Ramos (cell line): ENCODE measurements around the gene FGFR1OP2.

Source experiments
- in situ Hi-C: fragments of 300-500 bp; cut with MboI; formaldehyde crosslinking; loops from one replicate; pipeline ENCODE4 v1.14.3; 2022; ENCODE audit warnings: low sequenced_read_pairs; ENCODE audit not compliant: unreplicated experiment

The FGFR1OP2 gene

GRCh38 chr12:27000961-27001360, 62.7 kb downstream of the FGFR1OP2 start:
- in situ Hi-C loops: no loop called here

GRCh38 chr12:27001663-27002062, 63.4 kb downstream of the FGFR1OP2 start:
- in situ Hi-C loops: no loop called here

- in situ Hi-C loops: no loop called here
Observed at GRCh38 chr12:27002141-27002540, 63.9 kb downstream of the FGFR1OP2 start.

- in situ Hi-C loops: no loop called here
Observed at GRCh38 chr12:27003421-27004381, 65.4 kb downstream of the FGFR1OP2 start.

- in situ Hi-C loops: no loop called here
Observed at GRCh38 chr12:27005495-27005894, 67.2 kb downstream of the FGFR1OP2 start.

- in situ Hi-C loops: no loop called here
Observed at GRCh38 chr12:27006797-27007467, 68.7 kb downstream of the FGFR1OP2 start.

- in situ Hi-C loops: no loop called here
Observed at GRCh38 chr12:27008081-27008480, 69.8 kb downstream of the FGFR1OP2 start.

- in situ Hi-C loops: loop anchor here (10.0 kb wide), 1 partner anchor 155 kb away; no protein-coding TSS in a partner anchor
Observed at GRCh38 chr12:27009881-27010301, 71.6 kb downstream of the FGFR1OP2 start.

- in situ Hi-C loops: loop anchor here (10.0 kb wide), 1 partner anchor 158 kb away; no protein-coding TSS in a partner anchor
Observed at GRCh38 chr12:27012239-27012981, 74.1 kb downstream of the FGFR1OP2 start.

- in situ Hi-C loops: loop anchor here (10.0 kb wide), 1 partner anchor 158 kb away; no protein-coding TSS in a partner anchor
Observed at GRCh38 chr12:27012982-27013255, 74.6 kb downstream of the FGFR1OP2 start.

- in situ Hi-C loops: loop anchor here (10.0 kb wide), 1 partner anchor 159 kb away; no protein-coding TSS in a partner anchor
Observed at GRCh38 chr12:27013611-27014084, 75.4 kb downstream of the FGFR1OP2 start.

GRCh38 chr12:27014085-27014858, 76.0 kb downstream of the FGFR1OP2 start, which contains the start of gene TM7SF3:
TSS of gene TM7SF3 (minus strand) at chr12:27014384. CDS start at chr12:27014168, 216 bp downstream.
- in situ Hi-C loops: loop anchor here (10.0 kb wide), 1 partner anchor 159 kb away; no protein-coding TSS in a partner anchor

- in situ Hi-C loops: loop anchor here (10.0 kb wide), 1 partner anchor 160 kb away; no protein-coding TSS in a partner anchor
Observed at GRCh38 chr12:27014859-27015729, 76.8 kb downstream of the FGFR1OP2 start.

GRCh38 chr12:27015730-27016076, 77.4 kb downstream of the FGFR1OP2 start:
- in situ Hi-C loops: loop anchor here (10.0 kb wide), 1 partner anchor 161 kb away; no protein-coding TSS in a partner anchor
